Thymus (tissue), 14 donors: ENCODE measurements around the gene AZI2. TPM values are rescaled to one million over a fixed set of nuclear protein-coding genes. Genes with fewer than 3 reads are reported as not detected.

Experiments used
- DNase-seq, 9 donors: peaks; one replicate each; pipeline ENCODE4 v3.0.0-alpha.2; 2013; ENCODE audit warnings: low spot score in 9 of 9, low read depth in 6 of 9, missing footprints in 1 of 9
- H3K27ac ChIP-seq, 2 donors: one replicate each; pipeline ENCODE4 v1.5.1; 2013; ENCODE audit warnings: control low read depth in 1 of 2, low read depth in 1 of 2, low read length in 1 of 2, mild to moderate bottlenecking in 1 of 2, moderate library complexity in 1 of 2
- H3K27me3 ChIP-seq, 2 donors: one replicate each; pipeline ENCODE4 v1.5.1; 2013; ENCODE audit warnings: low read length in 1 of 2; ENCODE audit not compliant: control insufficient read depth in 2 of 2, insufficient read depth in 1 of 2
- H3K36me3 ChIP-seq, 2 donors: one replicate each; pipeline ENCODE4 v1.5.1; 2013; ENCODE audit warnings: low read length in 1 of 2, mild to moderate bottlenecking in 1 of 2, moderate library complexity in 1 of 2; ENCODE audit not compliant: control insufficient read depth in 2 of 2, insufficient read depth in 2 of 2
- H3K4me1 ChIP-seq, 2 donors: one replicate each; pipeline ENCODE4 v1.5.1; 2013; ENCODE audit warnings: low read length in 2 of 2; ENCODE audit not compliant: control insufficient read depth in 2 of 2, insufficient read depth in 2 of 2
- H3K4me3 ChIP-seq, 2 donors: one replicate each; pipeline ENCODE4 v1.5.1; 2013; ENCODE audit warnings: low read length in 2 of 2, control low read depth in 1 of 2, mild to moderate bottlenecking in 1 of 2
- H3K9me3 ChIP-seq, 2 donors: one replicate each; pipeline ENCODE4 v1.5.1; 2013; ENCODE audit warnings: low read length in 1 of 2, mild to moderate bottlenecking in 1 of 2; ENCODE audit not compliant: control insufficient read depth in 2 of 2, insufficient read depth in 1 of 2
- WGBS: extraction: QIAGEN DNeasy Blood & Tissue Kit; methylation state at CpG from one replicate; pipeline ENCODE4 v1.1.7; 2013; 5-methylcytosine and 5-hydroxymethylcytosine counted together
- long read RNA-seq, 10 donors: transcript quantifications; one replicate each; lab custom pipeline, GENCODE V29; 2026
- polyA plus RNA-seq: library from polyadenylated mRNA; stranded (reverse); fragments of 200-250 nt; gene quantifications from one replicate; pipeline ENCODE4 v1.2.3, GENCODE V29; 2013
- total RNA-seq: library from RNA; stranded (reverse); fragments of 120-200 nt; gene quantifications from one replicate; pipeline ENCODE4 v1.2.4, GENCODE V29; 2013
- donor health status: healthy.

The AZI2 gene, protein sequence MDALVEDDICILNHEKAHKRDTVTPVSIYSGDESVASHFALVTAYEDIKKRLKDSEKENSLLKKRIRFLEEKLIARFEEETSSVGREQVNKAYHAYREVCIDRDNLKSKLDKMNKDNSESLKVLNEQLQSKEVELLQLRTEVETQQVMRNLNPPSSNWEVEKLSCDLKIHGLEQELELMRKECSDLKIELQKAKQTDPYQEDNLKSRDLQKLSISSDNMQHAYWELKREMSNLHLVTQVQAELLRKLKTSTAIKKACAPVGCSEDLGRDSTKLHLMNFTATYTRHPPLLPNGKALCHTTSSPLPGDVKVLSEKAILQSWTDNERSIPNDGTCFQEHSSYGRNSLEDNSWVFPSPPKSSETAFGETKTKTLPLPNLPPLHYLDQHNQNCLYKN
- total RNA-seq (40.3 TPM), polyA plus RNA-seq (77.5 TPM)
- long read RNA-seq, donor 1, partial matches to known transcripts, result 0 of 1 reads
- long read RNA-seq, donor 1, other reads (novel, unspliced or antisense), result 0 of 1 reads
- long read RNA-seq, donor 2, full-length matches to known transcripts, result 34 of 223 reads
- long read RNA-seq, donor 2, partial matches to known transcripts, result 22 of 223 reads
- long read RNA-seq, donor 2, other reads (novel, unspliced or antisense), result 167 of 223 reads
- long read RNA-seq, donor 3, full-length matches to known transcripts, result 17 of 17 reads
- long read RNA-seq, donor 3, partial matches to known transcripts, result 0 of 17 reads
- long read RNA-seq, donor 3, other reads (novel, unspliced or antisense), result 0 of 17 reads
- long read RNA-seq, donor 4, full-length matches to known transcripts, result 10 of 10 reads
- long read RNA-seq, donor 4, partial matches to known transcripts, result 0 of 10 reads
- long read RNA-seq, donor 4, other reads (novel, unspliced or antisense), result 0 of 10 reads
- long read RNA-seq, donor 5, full-length matches to known transcripts, result 24 of 24 reads
- long read RNA-seq, donor 5, partial matches to known transcripts, result 0 of 24 reads
- long read RNA-seq, donor 5, other reads (novel, unspliced or antisense), result 0 of 24 reads
- long read RNA-seq, donor 6, full-length matches to known transcripts, result 9 of 86 reads
- long read RNA-seq, donor 6, partial matches to known transcripts, result 10 of 86 reads
- long read RNA-seq, donor 6, other reads (novel, unspliced or antisense), result 67 of 86 reads
- long read RNA-seq, donor 7, full-length matches to known transcripts, result 9 of 9 reads
- long read RNA-seq, donor 7, partial matches to known transcripts, result 0 of 9 reads
- long read RNA-seq, donor 7, other reads (novel, unspliced or antisense), result 0 of 9 reads
- long read RNA-seq, donor 8, full-length matches to known transcripts, result 9 of 9 reads
- long read RNA-seq, donor 8, partial matches to known transcripts, result 0 of 9 reads
- long read RNA-seq, donor 8, other reads (novel, unspliced or antisense), result 0 of 9 reads
- long read RNA-seq, donor 9, full-length matches to known transcripts, result 9 of 50 reads
- long read RNA-seq, donor 9, partial matches to known transcripts, result 0 of 50 reads
- long read RNA-seq, donor 9, other reads (novel, unspliced or antisense), result 41 of 50 reads
- long read RNA-seq, donor 10, full-length matches to known transcripts, result 13 of 13 reads
- long read RNA-seq, donor 10, partial matches to known transcripts, result 0 of 13 reads
- long read RNA-seq, donor 10, other reads (novel, unspliced or antisense), result 0 of 13 reads

DNA sequence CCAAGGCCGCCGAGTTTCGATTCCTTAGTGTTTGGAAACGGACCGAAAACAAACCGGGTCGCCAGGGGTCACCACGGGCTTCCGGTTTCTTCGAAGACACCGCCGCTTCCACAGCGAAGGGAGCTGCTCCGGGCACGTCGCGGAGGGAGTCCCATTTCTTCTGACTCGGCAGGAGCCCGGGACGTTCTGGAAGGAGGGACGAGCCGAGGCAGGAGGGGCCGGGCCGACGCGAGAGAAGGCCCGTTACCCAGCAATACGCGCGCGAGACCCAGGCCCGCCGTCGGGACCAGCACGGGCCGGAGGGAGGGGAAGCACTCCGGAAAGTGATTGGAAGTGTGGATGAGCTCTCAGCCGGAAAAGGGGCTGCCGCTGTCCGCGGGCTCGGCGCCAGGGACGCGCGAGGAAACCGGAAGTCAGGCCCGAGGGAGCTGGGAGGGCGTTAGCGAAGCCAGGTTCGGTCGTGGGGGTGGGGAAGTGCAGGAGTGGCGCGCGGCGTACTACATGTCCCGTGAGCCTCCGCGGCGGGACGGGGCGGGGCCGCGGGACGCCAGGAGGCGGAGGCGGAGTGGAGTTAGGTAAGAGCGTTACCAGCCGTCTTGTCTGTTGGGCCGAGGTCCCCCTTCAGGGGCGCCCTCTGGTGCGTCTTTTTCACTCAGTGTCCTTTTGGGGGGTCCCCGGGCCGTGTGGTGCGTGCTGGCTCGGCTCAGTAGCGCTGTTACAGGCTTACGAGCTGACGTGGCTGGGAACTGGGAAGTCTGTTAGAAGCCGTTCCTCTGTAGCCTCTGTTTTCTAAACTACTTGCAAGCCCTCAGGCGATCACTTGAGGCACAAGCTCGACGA is at the start of gene AZI2, which contains the start of gene ZCWPW2:
Gene AZI2 (minus strand): TSS at position 196 of the 840 bp plus-strand sequence. CDS start 8,207 bp downstream, outside the sequence.
Gene ZCWPW2 (plus strand): TSS at position 93 of the 840 bp plus-strand sequence. CDS start 64,348 bp downstream, outside the sequence.
- Histone ChIP-seq H3K27me3 (no peaks in the 10 kb centered on the region), H3K4me1 (peaks cover 11 to 13% of the 10 kb centered on the region in 2 donors), H3K36me3 (peaks cover 0 to 2% of the 10 kb centered on the region in 2 donors), H3K4me3 (peak within 1 kb of the TSS; percentile 78 to 94), H3K9me3 (no peaks in the 10 kb centered on the region), H3K27ac (peak within 1 kb of the TSS; percentile 91 to 96)
- WGBS, result under 1% methylated on average over 83 of the region's 83 CpGs
- DNase-seq, result peak; percentile 77 to 97 (median 93)

- Histone ChIP-seq H3K27me3 (no peaks in the 10 kb centered on the region), H3K4me3 (no peak overlapping the region), H3K36me3 (no peaks in the 10 kb centered on the region), H3K9me3 (no peaks in the 10 kb centered on the region), H3K4me1 (no peaks in the 10 kb centered on the region), H3K27ac (no peak overlapping the region)
- DNase-seq, result no peak
- 92% methylated on average over 1 of the region's 1 CpG for WGBS
Observed at GRCh38 chr3:28388978-28389377, 40.4 kb upstream of the AZI2 start.

DNA sequence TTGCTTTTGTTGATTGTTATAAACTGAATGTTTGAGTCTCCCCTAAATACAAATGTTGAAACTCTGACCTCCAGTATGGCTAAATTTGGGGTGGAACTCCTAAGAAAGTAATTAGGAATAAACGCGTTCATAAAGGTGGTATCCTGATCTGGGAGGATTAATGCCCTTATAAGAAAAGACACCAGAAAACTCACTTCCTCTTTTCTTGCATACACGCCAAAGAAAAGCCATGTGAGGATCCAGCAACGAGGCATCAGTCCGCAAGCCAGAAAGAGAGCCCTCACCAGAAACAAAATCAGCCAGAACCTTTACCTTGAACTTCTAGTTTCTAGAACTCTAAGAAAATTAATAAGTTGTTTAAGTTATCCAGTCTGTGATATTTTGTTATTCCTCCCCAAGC is 37.4 kb upstream of the AZI2 start:
- no peaks in the 10 kb centered on the region for H3K27me3 ChIP-seq
- no peak overlapping the region for H3K27ac ChIP-seq
- H3K4me1 ChIP-seq, result no peaks in the 10 kb centered on the region
- DNase-seq, result no peak
- 91% methylated on average over 5 of the region's 5 CpGs for WGBS
- no peak overlapping the region for H3K4me3 ChIP-seq
- H3K9me3 ChIP-seq, result no peaks in the 10 kb centered on the region
- H3K36me3 ChIP-seq, result no peaks in the 10 kb centered on the region

DNA sequence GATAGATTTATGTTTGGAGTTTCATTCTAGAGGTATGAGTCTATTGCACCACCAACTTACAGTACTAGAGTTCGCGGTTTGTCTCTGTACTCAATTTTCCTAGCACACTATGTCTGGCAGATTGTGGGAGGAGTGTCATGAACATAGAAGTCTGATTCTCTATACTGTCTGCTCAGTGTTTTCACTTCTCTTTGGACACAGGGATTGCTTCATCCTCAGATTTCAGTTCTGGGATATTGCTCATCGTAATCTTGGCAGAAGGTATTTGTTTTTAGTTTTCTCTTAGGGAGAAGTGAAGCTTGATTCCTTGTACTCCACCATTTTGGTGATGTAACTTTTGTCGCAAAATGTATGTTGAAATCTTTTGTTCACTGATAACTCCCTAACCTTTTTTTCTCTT is 27.8 kb upstream of the AZI2 start:
- H3K27ac ChIP-seq, result no peak overlapping the region
- no peaks in the 10 kb centered on the region for H3K9me3 ChIP-seq
- H3K4me3 ChIP-seq, result no peak overlapping the region
- WGBS, result 94% methylated on average over 4 of the region's 4 CpGs
- DNase-seq, result peak in 1 of 9 donors; percentile 1
- no peaks in the 10 kb centered on the region for H3K4me1 ChIP-seq
- no peaks in the 10 kb centered on the region for H3K36me3 ChIP-seq
- H3K27me3 ChIP-seq, result no peaks in the 10 kb centered on the region

DNA sequence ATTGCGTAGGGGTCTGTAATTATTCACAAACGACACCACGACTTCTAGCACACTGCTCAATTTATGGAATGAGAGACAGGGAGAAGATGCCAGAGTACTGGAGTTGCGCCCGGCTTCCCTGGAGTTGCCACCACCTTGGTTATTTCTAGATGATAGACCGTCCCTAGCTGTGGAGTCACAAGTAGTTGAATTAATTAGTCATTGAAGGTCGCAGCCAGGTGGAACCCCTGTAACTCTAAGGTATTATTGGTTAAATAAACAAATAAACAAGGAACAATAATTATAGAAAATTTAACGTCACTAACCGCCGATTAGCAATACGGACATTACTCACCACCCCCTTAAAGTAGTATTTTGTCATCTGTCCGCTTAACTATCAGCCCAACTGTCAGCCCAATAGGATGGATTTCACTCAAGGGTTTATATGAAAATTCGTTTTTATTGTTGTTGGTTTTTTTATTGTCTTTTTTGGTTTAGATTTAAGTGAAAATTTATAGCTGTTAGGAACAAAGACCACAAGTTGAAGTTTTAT is 911 bp upstream of the AZI2 start:
- H3K27ac ChIP-seq, result peak overlapping the region; percentile 75 to 96
- H3K4me1 ChIP-seq, result peaks cover 11 to 13% of the 10 kb centered on the region in 2 donors

GRCh38 chr3:28348265-28348628 is 377 bp downstream of the AZI2 start:
- 3% methylated on average over 16 of the region's 16 CpGs for WGBS
- H3K9me3 ChIP-seq, result no peaks in the 10 kb centered on the region
- H3K4me1 ChIP-seq, result peaks cover 11 to 13% of the 10 kb centered on the region in 2 donors
- no peaks in the 10 kb centered on the region for H3K27me3 ChIP-seq
- DNase-seq, result peak in 1 of 9 donors; percentile 2
- peaks cover 0 to 2% of the 10 kb centered on the region in 2 donors for H3K36me3 ChIP-seq
- H3K4me3 ChIP-seq, result peak overlapping the region; percentile 78 to 94
- H3K27ac ChIP-seq, result peak overlapping the region; percentile 91 to 96

More for the DNA sequence above, 911 bp upstream of the AZI2 start:
- Histone ChIP-seq H3K36me3 (peaks cover 0 to 2% of the 10 kb centered on the region in 2 donors), H3K27me3 (no peaks in the 10 kb centered on the region), H3K4me3 (peak overlapping the region; percentile 78 to 94), H3K9me3 (no peaks in the 10 kb centered on the region)
- 55% methylated on average over 13 of the region's 13 CpGs for WGBS
- DNase-seq, result no peak

GRCh38 chr3:28347374-28348264 is 1.0 kb downstream of the AZI2 start:
- no peaks in the 10 kb centered on the region for H3K9me3 ChIP-seq
- H3K4me3 ChIP-seq, result peak overlapping the region; percentile 78 to 94
- H3K36me3 ChIP-seq, result peaks cover 0 to 2% of the 10 kb centered on the region in 2 donors
- H3K27ac ChIP-seq, result peak overlapping the region; percentile 91 to 96
- peak in 1 of 9 donors; percentile 23 for DNase-seq
- H3K4me1 ChIP-seq, result peaks cover 11 to 13% of the 10 kb centered on the region in 2 donors
- 53% methylated on average over 16 of the region's 16 CpGs for WGBS
- no peaks in the 10 kb centered on the region for H3K27me3 ChIP-seq
